Measurements from ENCODE around the gene TGFB1I1.

The TGFB1I1 gene

DNA sequence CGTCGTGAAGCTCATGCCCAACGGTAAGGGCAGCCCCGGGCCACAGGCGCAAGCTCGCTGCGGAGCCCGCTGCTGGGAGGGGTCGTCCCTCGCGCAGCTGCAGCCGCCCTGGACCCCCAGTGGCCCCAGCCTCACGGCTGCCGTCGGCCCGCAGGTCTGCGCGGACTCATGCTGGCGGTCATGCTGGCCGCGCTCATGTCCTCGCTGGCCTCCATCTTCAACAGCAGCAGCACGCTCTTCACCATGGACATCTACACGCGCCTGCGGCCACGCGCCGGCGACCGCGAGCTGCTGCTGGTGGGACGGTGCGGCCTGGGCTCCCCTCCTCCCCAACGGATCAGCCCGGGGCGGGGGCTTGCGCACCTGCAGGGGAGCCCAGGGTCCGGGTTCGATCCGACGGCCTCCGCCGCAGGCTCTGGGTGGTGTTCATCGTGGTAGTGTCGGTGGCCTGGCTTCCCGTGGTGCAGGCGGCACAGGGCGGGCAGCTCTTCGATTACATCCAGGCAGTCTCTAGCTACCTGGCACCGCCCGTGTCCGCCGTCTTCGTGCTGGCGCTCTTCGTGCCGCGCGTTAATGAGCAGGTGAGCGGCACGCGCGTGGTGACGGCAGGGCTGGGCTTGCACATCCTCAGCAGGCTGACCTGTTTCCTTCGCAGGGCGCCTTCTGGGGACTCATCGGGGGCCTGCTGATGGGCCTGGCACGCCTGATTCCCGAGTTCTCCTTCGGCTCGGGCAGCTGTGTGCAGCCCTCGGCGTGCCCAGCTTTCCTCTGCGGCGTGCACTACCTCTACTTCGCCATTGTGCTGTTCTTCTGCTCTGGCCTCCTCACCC is 16.7 kb downstream of the TGFB1I1 start:
- TF ChIP-seq TAF1 (IDR thresholded peaks at IDR 0.05; ENCODE audit: low read depth) (no peak), CEBPB (IDR thresholded peaks at IDR 0.05) (no peak)

DNA sequence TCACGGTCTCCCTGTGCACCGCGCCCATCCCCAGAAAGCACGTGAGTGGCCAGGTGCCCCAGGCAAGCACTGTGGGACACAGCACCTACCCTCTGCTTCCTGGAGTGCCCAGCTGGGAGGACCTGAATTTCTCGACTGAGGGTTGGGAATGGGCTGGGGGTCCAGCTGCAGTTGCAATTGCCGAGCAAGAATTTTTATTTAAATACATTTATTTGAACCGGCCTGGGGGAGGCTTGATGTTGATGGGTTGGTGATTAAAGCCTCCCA is 17.3 kb downstream of the TGFB1I1 start:
- TF ChIP-seq NFIC (IDR thresholded peaks at IDR 0.05) = no peak
- TF ChIP-seq TAF1 (IDR thresholded peaks at IDR 0.05; ENCODE audit: low read depth) = no peak
- TF ChIP-seq CREB1 (IDR thresholded peaks at IDR 0.05; ENCODE audit: low read depth) = no peak
- no peak for TF ChIP-seq YY1 (IDR thresholded peaks at IDR 0.05; ENCODE audit: low read depth)
- no peak for TF ChIP-seq ZBTB7A (IDR thresholded peaks at IDR 0.05; ENCODE audit: low read depth)
- TF ChIP-seq FOXM1 (IDR thresholded peaks at IDR 0.05; ENCODE audit: borderline replicate concordance, low read depth) = no peak
- no peak for TF ChIP-seq CEBPB (IDR thresholded peaks at IDR 0.05)
- no peak for TF ChIP-seq TEAD4 (IDR thresholded peaks at IDR 0.05)
- TF ChIP-seq EP300 (IDR thresholded peaks at IDR 0.05; ENCODE audit: borderline replicate concordance) = no peak
- no peak for TF ChIP-seq EGR1 (IDR thresholded peaks at IDR 0.05)
- TF ChIP-seq, protein P1, sequence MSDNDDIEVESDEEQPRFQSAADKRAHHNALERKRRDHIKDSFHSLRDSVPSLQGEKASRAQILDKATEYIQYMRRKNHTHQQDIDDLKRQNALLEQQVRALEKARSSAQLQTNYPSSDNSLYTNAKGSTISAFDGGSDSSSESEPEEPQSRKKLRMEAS (IDR thresholded peaks at IDR 0.05) = no peak
- TF ChIP-seq, protein P2, sequence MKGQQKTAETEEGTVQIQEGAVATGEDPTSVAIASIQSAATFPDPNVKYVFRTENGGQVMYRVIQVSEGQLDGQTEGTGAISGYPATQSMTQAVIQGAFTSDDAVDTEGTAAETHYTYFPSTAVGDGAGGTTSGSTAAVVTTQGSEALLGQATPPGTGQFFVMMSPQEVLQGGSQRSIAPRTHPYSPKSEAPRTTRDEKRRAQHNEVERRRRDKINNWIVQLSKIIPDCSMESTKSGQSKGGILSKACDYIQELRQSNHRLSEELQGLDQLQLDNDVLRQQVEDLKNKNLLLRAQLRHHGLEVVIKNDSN (IDR thresholded peaks at IDR 0.05) = no peak
- no peak for TF ChIP-seq RAD21 (IDR thresholded peaks at IDR 0.05; ENCODE audit: low read depth)
- no peak for TF ChIP-seq TCF12 (IDR thresholded peaks at IDR 0.05; ENCODE audit: low read depth)
- TF ChIP-seq, protein P3, sequence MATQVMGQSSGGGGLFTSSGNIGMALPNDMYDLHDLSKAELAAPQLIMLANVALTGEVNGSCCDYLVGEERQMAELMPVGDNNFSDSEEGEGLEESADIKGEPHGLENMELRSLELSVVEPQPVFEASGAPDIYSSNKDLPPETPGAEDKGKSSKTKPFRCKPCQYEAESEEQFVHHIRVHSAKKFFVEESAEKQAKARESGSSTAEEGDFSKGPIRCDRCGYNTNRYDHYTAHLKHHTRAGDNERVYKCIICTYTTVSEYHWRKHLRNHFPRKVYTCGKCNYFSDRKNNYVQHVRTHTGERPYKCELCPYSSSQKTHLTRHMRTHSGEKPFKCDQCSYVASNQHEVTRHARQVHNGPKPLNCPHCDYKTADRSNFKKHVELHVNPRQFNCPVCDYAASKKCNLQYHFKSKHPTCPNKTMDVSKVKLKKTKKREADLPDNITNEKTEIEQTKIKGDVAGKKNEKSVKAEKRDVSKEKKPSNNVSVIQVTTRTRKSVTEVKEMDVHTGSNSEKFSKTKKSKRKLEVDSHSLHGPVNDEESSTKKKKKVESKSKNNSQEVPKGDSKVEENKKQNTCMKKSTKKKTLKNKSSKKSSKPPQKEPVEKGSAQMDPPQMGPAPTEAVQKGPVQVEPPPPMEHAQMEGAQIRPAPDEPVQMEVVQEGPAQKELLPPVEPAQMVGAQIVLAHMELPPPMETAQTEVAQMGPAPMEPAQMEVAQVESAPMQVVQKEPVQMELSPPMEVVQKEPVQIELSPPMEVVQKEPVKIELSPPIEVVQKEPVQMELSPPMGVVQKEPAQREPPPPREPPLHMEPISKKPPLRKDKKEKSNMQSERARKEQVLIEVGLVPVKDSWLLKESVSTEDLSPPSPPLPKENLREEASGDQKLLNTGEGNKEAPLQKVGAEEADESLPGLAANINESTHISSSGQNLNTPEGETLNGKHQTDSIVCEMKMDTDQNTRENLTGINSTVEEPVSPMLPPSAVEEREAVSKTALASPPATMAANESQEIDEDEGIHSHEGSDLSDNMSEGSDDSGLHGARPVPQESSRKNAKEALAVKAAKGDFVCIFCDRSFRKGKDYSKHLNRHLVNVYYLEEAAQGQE (IDR thresholded peaks at IDR 0.05; ENCODE audit: low read depth) = no peak

DNA sequence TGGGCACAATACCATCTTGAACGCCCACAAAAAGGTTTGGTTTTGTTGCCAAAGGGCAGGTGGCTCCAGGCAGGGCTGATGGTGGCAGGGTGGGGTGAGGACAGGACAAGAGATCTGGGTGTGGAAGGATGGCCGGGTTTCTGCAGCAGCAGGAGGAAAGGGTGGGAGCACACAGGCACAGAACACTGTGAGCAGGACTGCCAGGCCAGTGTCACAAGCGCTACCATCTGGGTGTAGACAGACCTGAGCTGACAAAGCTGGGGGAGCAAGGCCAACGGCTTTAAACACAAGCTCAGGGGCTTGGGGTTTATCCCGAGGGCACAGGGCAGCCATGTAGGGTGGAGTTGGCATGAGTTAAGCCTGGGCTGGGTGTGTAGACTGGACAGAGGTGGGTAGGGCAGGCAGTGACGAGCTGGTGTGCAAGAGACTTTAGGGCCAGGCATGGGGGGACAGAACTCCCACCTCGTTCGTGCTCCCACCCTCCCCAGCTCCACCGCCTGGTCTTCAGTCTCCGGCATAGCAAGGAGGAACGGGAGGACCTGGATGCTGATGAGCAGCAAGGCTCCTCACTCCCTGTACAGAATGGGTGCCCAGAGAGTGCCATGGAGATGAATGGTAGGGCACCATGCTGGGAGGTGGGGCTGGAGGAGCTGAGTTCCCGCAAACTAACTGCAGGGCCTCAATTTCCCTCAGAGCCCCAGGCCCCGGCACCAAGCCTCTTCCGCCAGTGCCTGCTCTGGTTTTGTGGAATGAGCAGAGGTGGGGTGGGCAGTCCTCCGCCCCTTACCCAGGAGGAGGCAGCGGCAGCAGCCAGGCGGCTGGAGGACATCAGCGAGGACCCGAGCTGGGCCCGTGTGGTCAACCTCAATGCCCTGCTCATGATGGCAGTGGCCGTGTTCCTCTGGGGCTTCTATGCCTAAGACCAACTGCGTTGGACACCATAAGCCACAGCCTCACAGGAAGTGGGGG is 17.9 kb downstream of the TGFB1I1 start:
- TF ChIP-seq NFIC (IDR thresholded peaks at IDR 0.05) (no peak), TEAD4 (IDR thresholded peaks at IDR 0.05) (no peak), ZBTB7A (IDR thresholded peaks at IDR 0.05; ENCODE audit: low read depth) (no peak), YY1 (IDR thresholded peaks at IDR 0.05; ENCODE audit: low read depth) (no peak), TAF1 (IDR thresholded peaks at IDR 0.05; ENCODE audit: low read depth) (no peak), FOXM1 (IDR thresholded peaks at IDR 0.05; ENCODE audit: borderline replicate concordance, low read depth) (no peak), RAD21 (IDR thresholded peaks at IDR 0.05; ENCODE audit: low read depth) (no peak), TCF12 (IDR thresholded peaks at IDR 0.05; ENCODE audit: low read depth) (no peak), CEBPB (IDR thresholded peaks at IDR 0.05) (no peak), CREB1 (IDR thresholded peaks at IDR 0.05; ENCODE audit: low read depth) (no peak), EGR1 (IDR thresholded peaks at IDR 0.05) (no peak)
- TF ChIP-seq, protein P2 (IDR thresholded peaks at IDR 0.05) = no peak
- TF ChIP-seq, protein P1 (IDR thresholded peaks at IDR 0.05) = no peak
- TF ChIP-seq, protein P3 (IDR thresholded peaks at IDR 0.05; ENCODE audit: low read depth) = no peak

DNA sequence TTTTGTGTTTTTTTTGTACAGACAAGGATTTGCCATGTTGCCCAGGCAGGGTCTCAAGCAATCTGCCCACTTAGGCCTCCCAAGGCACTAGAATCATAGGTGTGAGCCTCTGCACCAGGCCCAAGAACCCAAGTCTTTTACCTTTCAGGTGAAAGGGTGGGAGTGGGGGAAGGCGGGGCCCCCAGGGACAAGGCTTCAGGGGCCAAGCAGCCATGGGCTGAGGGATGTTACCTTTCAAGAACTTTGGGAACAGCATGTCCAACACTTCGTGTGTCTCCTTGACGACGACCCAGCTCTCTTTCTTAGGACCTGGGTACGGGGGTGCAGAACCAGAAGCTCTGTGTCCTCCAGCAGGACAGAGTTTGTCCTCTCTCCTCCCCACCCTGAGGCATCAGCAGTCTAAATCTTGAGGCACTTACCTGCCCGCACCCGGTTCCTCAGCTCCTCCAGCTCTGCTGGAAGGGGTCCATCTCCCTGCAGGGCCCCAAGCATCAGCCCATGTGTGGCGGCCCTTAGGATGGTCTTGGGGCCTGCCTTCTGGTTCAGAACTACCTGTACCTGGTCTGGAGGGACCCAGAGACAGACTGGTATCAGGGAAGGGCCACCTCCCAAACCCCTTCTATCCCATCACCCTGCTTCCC is 19.9 kb downstream of the TGFB1I1 start:
- TF ChIP-seq ZBTB7A (IDR thresholded peaks at IDR 0.05; ENCODE audit: low read depth) (no peak), CEBPB (IDR thresholded peaks at IDR 0.05) (no peak), EP300 (IDR thresholded peaks at IDR 0.05; ENCODE audit: borderline replicate concordance) (no peak), TAF1 (IDR thresholded peaks at IDR 0.05; ENCODE audit: low read depth) (no peak), RAD21 (IDR thresholded peaks at IDR 0.05; ENCODE audit: low read depth) (no peak), TCF12 (IDR thresholded peaks at IDR 0.05; ENCODE audit: low read depth) (no peak), TEAD4 (IDR thresholded peaks at IDR 0.05) (no peak), YY1 (IDR thresholded peaks at IDR 0.05; ENCODE audit: low read depth) (no peak)
- TF ChIP-seq, protein P3 (IDR thresholded peaks at IDR 0.05; ENCODE audit: low read depth) = no peak

Data from Ishikawa (cell line).